ENCODE data around the gene C8B. TPM values are rescaled to one million over a fixed set of nuclear protein-coding genes. Genes with fewer than 3 reads are reported as not detected.

Gene C8B
- total RNA-seq, 1 experiment from 2014 or later = 0.10 TPM

DNA sequence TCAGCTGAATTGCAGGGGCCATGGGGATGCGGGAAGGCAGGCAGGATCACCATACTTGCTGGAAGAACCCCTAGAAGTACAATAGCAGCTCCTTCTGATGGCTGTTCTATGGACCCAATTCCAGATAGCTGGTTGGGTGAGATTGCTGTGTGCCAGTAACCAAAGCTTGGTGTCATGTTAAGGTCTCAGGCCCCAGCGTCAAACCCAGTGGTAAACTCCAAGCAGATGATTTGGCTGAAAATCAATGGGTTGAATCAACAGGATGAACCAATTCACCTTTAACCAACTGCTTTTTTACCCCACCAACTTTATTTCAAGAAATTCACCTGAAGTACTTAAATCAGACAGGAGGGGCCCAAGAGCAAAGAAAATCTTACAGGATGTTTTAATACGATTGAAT, 37.8 kb downstream of the C8B start:
- Histone ChIP-seq H3K4me1 (ENCODE audit: control insufficient read depth in 1 of 2, insufficient read depth in 2 of 2, low read length in 2 of 2) (no peaks in the 10 kb centered on the region), H3K4me2 (ENCODE audit: low read length) (no peak overlapping the region), H3K79me2 (ENCODE audit: insufficient read depth, low read length) (no peaks in the 10 kb centered on the region), H3K27me3 (ENCODE audit: insufficient read depth, low read length) (peaks cover 8% of the 10 kb centered on the region), H3K27ac (ENCODE audit: low read depth, low read length) (no peak overlapping the region), H3K9me2 (ENCODE audit: insufficient read depth) (no peaks in the 10 kb centered on the region), H3K4me3 (replicated peaks in 1 of 2; ENCODE audit: low read depth in 1 of 2, low read length in 2 of 2) (no peak overlapping the region), H3K9ac (ENCODE audit: low read length) (no peak overlapping the region), H4K20me1 (ENCODE audit: insufficient read depth) (no peaks in the 10 kb centered on the region), H3K36me3 (ENCODE audit: control insufficient read depth in 1 of 2, insufficient read depth in 2 of 2, low read length in 2 of 2) (no peaks in the 10 kb centered on the region), H2AFZ (ENCODE audit: low read depth, low read length, poor library complexity, severe bottlenecking) (no peak overlapping the region), H3K9me3 (ENCODE audit: control insufficient read depth in 1 of 2, insufficient read depth in 1 of 2, low read depth in 1 of 2, low read length in 2 of 2) (no peaks in the 10 kb centered on the region)
- ATAC-seq (no peak), DNase-seq (ENCODE audit: low read depth, low spot score) (no peak)
- RAD21 ChIA-PET (ENCODE audit: low non-redundant PET in 1 of 2, low total read pairs in 2 of 2, uncharacterized antibody in 2 of 2, unreplicated experiment in 2 of 2) = no interaction called here
- no peak for TF ChIP-seq ZBTB33 (IDR thresholded peaks at IDR 0.05; ENCODE audit: extremely low read depth, insufficient replicate concordance, low read length)
- no peak for TF ChIP-seq ELF1 (IDR thresholded peaks at IDR 0.05; ENCODE audit: borderline replicate concordance, low read depth)
- TF ChIP-seq EZH2phosphoT487 (IDR thresholded peaks at IDR 0.05; ENCODE audit: borderline replicate concordance) = no peak
- TF ChIP-seq YY1 (IDR thresholded peaks at IDR 0.05; ENCODE audit: extremely low read depth, insufficient replicate concordance, low read depth, low read length) = no peak
- no peak for TF ChIP-seq ZFX (IDR thresholded peaks at IDR 0.05)
- TF ChIP-seq EZH2 (IDR thresholded peaks at IDR 0.05) = no peak
- TF ChIP-seq TCF7L2 (IDR thresholded peaks at IDR 0.05; ENCODE audit: borderline replicate concordance, extremely low read depth, insufficient read depth, insufficient read length) = no peak
- no peak for TF ChIP-seq CEBPB (IDR thresholded peaks at IDR 0.05; ENCODE audit: low read depth)
- TF ChIP-seq SP1 (IDR thresholded peaks at IDR 0.05; ENCODE audit: low read depth) = no peak
- TF ChIP-seq SIN3A (IDR thresholded peaks at IDR 0.05; ENCODE audit: low read depth) = no peak
- no peak for TF ChIP-seq REST (IDR thresholded peaks at IDR 0.05; ENCODE audit: low read depth)
- intact Hi-C loops (cut with micrococcal nuclease) = no loop called here
- BruUV-seq (replicated peaks) = no TSS peak
- POLR2A ChIA-PET = no interaction called here
- CTCF ChIA-PET = no interaction called here
